ENCODE measurements around the gene CARHSP1.
"Not testable (repeated sequence)": the region's sequence is repeated elsewhere in the genome, so short reads cannot be mapped to it uniquely, and the experiment has no call there.

CARHSP1 gene

GRCh38 chr16:8853150-8853549 is 15.7 kb downstream of the CARHSP1 start:
- no peak for DNase-seq

DNA sequence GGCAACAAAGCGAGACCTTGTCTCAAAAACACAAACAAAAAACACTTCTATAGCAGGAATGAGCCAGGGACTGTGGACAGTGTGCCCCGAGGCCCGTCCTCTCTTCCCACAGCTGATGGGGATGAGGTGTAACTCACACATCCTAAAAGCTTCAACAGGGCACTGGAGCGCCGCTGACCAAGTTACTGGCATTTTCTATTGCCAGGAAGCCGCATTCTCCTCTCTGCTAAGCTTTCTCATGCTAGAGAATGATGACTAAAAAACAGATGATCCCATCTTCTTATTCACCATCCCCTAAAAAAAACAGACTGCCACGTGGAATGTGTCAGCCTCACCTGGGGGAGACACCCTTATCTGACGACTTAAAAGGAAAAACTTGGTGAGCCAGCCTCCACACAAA is 16.3 kb downstream of the CARHSP1 start:
- DNase-seq: no peak

GRCh38 chr16:8851761-8852403 is 16.9 kb downstream of the CARHSP1 start:
- no peak for DNase-seq

DNA sequence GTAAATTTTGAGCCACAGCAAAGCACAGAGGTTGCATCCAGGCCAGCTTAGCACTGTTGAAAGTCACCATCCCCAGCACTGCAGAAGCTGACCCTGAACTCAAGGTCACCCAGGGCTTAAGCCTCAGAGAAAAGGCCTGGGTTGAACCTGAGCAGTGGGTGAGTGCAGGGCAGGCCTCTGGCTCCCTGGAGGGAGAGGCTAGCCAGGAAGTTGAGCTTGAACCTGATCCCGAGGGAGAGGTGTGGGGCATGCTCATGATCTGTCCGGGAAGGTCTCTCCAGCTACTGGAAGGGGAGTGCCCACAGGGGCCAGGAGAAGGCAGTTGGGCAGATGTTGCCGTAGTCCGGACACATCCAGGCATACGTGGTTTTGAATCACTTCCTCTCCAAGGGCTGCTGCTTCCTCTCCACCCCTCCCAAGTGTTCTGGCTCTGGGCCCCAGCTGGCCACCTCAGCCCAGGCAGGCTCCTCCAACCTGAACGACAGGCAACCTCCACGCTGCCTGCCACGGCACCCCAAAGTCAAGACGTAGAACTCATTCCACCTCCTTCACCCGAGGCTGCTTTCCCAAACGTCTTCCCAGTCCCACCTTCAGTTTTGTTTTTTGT is 18.4 kb downstream of the CARHSP1 start:
- no peak for DNase-seq

DNA sequence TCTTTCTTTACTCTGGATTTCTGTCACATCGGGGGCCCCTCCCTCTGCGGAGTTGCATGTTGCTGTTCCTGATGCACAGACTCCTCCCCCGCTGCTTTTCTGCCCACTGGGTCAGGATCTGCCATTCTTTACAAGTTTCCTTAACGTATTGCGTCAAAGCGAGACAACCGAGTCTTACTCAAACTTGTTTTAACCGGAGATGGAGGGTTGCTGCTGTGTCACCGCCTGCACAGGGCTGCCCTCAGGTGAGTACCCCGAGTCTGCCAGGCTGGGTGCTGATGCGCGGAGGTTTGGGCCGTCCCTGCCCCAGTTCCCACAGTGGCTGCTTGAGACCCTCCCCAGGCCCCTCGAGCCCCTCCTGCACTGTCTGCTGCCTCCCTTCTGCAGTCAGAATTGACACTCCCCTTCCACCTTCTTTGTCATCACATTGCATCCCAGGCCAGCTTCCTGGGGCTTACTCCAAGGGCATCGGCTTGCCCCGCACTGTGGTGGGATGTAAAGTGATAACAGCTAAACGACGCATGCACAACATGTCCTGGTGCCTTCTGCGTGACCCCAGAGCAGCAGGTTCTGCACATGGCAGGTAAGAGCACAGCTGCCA is 19.3 kb downstream of the CARHSP1 start:
- DNase-seq: no peak

DNA sequence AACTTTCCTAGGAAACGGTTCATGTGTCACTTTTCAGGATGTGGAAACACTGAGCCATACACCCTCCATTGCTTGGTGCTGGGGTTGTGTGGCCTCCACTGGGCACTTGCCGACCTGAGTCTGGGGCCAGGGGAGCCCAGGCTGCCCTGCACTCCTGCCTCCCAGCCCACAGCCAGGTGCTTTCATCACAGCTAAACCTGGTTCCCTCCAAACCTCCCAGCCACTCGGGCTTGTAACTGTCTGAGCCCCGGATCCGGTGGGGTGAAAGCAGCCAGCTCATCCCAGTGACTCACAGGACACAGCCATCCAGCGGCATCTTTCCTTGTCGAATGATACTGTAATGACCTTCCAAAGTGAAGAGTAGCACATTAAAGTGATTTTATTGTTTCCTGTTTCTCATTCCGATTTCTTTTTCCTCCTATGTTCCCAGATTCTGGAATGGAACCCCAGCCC is 19.8 kb downstream of the CARHSP1 start:
- DNase-seq: no peak

DNA sequence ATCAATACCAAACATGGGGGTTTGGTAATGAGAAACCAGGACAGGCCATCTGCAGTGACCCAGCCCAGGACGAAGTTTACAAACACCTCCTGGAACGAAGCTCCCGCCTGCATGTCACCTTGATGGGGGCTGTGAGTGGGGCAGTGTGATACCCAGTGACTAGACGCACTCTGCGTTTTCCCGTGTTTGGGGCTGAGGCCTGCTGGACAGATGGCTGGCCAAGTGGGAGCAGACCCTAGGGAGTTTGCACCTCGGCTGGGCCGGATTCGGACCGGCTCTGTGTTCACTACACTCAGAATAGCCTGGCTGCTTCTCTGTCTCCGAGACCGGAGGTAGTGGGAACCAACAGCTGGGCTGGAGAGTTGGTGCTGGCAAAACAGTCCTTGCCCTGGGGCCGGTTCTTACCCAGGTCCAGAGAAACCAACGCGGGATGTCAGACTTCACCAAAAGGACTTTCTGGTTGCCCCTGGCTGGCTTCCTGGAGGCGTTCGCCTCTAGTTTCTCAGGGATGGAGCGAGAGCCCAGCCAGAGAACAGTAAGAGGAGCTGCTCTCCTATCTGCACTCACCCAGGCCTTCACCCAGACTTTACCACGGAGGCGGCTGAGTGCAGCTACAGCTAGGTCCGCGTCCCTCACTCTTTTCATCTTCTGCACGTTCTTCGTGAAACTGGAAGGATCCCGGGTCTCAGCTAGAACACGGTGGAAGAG is 20.4 kb downstream of the CARHSP1 start:
- no peak for DNase-seq

GRCh38 chr16:8847623-8848022 is 21.2 kb downstream of the CARHSP1 start:
- DNase-seq: no peak

GRCh38 chr16:8847145-8847544 is 21.7 kb downstream of the CARHSP1 start:
- DNase-seq: no peak

DNA sequence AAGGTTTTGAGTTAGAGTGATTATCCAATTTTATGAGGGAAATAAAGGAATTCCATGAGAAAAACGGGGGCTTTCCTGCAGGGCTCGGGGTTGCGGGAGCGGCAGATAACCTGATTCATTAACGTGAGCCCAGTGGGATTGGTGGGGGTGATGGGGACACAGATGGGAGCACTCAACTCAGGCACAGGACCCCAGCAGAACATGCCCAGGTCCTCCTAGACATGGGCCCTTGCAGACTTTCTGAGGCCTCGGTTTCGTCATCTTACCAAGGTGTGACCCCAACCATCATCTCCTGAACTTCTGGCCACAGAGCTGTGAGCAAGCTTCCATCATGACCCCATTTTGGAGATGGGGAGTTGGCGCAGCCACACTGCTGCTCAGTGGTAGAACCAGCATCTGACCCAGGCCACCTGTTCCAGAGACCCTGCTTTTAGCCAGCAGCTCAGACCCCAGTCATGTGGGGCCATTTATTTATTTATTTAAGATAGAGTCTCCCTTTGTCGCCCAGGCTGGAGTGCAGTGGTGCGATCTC is 22.3 kb downstream of the CARHSP1 start:
- DNase-seq: no peak

- DNase-seq: no peak
Measured at GRCh38 chr16:8845699-8846298, 23.0 kb downstream of the CARHSP1 start.

DNA sequence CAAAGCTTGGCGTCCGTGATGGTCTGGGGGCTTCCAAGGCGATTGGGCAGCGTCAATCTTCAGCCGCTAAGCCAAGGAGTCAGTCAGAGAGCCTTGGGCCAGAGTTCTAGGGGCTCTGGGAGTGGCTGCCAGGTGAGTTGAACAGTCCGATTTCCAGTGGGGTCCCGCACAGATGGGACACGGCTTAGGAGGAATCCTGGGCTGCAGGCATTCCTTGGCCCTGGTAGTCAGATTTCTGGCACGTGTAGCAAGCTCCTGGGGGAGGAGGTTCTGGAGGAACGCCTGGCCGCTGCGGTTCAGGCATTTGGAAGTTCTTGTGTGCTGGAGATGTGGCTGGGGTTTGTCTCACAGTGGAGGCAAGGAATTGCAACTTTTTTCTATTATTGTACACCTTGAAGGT is 25.5 kb downstream of the CARHSP1 start:
- not testable (repeated sequence) for DNase-seq

DNA sequence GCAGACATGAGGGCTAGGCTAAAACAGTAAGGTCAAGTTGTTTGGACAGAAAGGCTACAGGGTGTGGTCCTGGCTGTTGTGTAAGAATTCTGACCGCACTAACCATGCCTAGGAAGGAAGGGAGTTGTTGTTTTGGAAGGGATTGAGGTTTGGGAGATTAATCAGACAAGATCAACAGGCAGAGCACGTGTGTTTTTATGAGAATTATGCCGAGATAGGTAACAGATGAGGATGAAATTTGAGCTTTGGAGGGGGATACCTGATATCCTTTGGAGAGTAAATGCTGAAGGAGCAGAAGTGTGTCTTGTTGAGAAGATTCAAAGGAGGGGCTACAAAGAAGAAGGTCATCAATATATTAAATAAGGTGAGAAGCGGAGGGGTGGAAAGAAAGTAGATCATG is 26.8 kb downstream of the CARHSP1 start:
- DNase-seq: not testable (repeated sequence)

DNA sequence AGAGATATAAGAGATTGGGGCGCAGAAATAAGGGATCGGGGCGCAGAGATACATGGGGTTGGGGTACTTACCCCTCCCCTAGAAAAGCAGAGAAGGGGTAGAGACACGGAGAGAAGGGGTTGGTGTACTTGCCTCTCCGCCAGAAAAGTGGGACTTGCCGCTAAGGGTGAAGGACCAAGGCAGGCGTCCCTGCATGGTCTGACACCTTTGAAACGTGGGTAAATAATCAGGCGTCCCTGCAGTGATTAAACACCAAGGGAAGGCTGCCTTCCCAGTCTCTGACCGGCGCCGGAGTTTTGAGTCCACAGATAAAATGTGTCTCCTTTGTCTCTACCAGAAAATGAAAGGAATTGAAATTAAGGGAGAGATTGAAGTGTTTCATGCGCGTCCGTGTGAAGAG is 31.2 kb downstream of the CARHSP1 start:
- DNase-seq: not testable (repeated sequence)

- not testable (repeated sequence) for DNase-seq
Measured at GRCh38 chr16:8836797-8837196, 32.0 kb downstream of the CARHSP1 start.

- DNase-seq: no peak
Measured at GRCh38 chr16:8832717-8833105, 36.1 kb downstream of the CARHSP1 start.

- DNase-seq: no peak
Measured at GRCh38 chr16:8831871-8832716, 36.7 kb downstream of the CARHSP1 start.

GRCh38 chr16:8831450-8831849 is 37.4 kb downstream of the CARHSP1 start:
- no peak for DNase-seq

DNA sequence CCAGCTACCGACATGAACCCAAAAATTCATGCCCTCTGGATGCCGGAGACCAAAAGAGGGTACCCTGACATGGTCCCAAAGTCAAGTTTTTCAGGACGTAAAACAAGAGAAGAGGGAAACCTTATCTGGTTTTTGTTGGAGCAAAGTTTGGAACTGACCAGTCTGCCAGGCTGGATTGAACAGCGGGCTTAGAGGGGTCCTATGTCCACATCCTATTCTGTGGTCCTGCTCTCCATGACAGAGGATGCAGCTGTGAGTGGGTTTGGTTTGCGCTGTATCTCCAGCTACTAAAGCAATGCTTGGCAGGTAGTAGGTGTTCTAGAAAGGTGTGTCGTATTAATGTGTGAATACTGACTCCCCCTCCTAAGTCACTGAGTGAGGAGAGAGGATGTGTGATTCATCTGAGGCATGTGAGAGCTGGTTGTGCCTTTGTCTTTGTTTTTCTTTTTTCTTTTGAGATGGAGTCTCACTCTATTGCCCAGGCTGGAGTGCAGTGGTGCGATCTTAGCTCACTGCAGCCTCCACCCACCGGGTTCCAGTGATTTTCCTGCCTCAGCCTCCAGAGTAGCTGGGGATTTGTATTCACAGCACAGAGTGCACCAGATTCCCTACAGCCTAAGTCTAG is 40.2 kb downstream of the CARHSP1 start:
- no peak for DNase-seq

- no peak for DNase-seq
Measured at GRCh38 chr16:8826278-8826879, 42.4 kb downstream of the CARHSP1 start.

GRCh38 chr16:8822403-8822802 is 46.4 kb downstream of the CARHSP1 start:
- no peak for DNase-seq

All from activated naive CD4-positive, alpha-beta T cell (primary cell).